Stimulated activated memory B cell treated with anti-CD40 and anti-IgM and Interleukin-4, amounts not matched to agents 10 μg/mL and 1 μg/mL and 100 μg/mL, for 72 hours (primary cell): ENCODE results near the gene SLC34A3.

Source experiments
- ATAC-seq: fragments of 150-1000 bp; cut with Tn5 transposase; 2 replicates; pipeline ENCODE4 v1.10.0; 2021
- H3K27ac Mint-ChIP-seq: one replicate; pipeline ENCODE4 v1.8.0; 2022; ENCODE audit warnings: mild to moderate bottlenecking, mixed read lengths
- H3K27me3 Mint-ChIP-seq: one replicate; pipeline ENCODE4 v1.8.0; 2022; ENCODE audit warnings: mixed read lengths
- H3K36me3 Mint-ChIP-seq: one replicate; pipeline ENCODE4 v1.8.0; 2022; ENCODE audit warnings: mixed read lengths
- H3K4me1 Mint-ChIP-seq: one replicate; pipeline ENCODE4 v1.8.0; 2022; ENCODE audit warnings: mixed read lengths
- H3K4me3 Mint-ChIP-seq: one replicate; pipeline ENCODE4 v1.8.0; 2022; ENCODE audit warnings: mild to moderate bottlenecking, moderate library complexity, mixed read lengths
- H3K9me3 Mint-ChIP-seq: one replicate; pipeline ENCODE4 v1.8.0; 2022; ENCODE audit warnings: mixed read lengths

Gene SLC34A3

GRCh38 chr9:137220317-137221094 is 10.2 kb upstream of the SLC34A3 start:
- Mint-ChIP-seq H3K27me3 (no peaks in the 10 kb centered on the region), H3K27ac (no peak overlapping the region), H3K9me3 (no peaks in the 10 kb centered on the region), H3K4me3 (peak overlapping the region; percentile 55), H3K36me3 (peaks cover 13% of the 10 kb centered on the region), H3K4me1 (peaks cover 13% of the 10 kb centered on the region)
- ATAC-seq: no peak

- Mint-ChIP-seq H3K4me3 (peak overlapping the region; percentile 55), H3K27ac (no peak overlapping the region), H3K9me3 (no peaks in the 10 kb centered on the region), H3K36me3 (peaks cover 10% of the 10 kb centered on the region), H3K27me3 (no peaks in the 10 kb centered on the region), H3K4me1 (peaks cover 13% of the 10 kb centered on the region)
- no peak for ATAC-seq
Observed at GRCh38 chr9:137221095-137221505, 9.6 kb upstream of the SLC34A3 start.

- no peaks in the 10 kb centered on the region for H3K27me3 Mint-ChIP-seq
- H3K4me3 Mint-ChIP-seq: no peak overlapping the region
- H3K36me3 Mint-ChIP-seq: peaks cover 7% of the 10 kb centered on the region
- no peak overlapping the region for H3K27ac Mint-ChIP-seq
- ATAC-seq: no peak
- H3K9me3 Mint-ChIP-seq: no peaks in the 10 kb centered on the region
- peaks cover 13% of the 10 kb centered on the region for H3K4me1 Mint-ChIP-seq
Observed at GRCh38 chr9:137221506-137222111, 9.1 kb upstream of the SLC34A3 start.

GRCh38 chr9:137222190-137223077 is 8.3 kb upstream of the SLC34A3 start, which contains the start of gene RNF208:
Gene RNF208 (minus strand): TSS chr9:137222240. CDS start chr9:137221212, 1,028 bp downstream.
- peak within 1 kb of the TSS; percentile 83 for H3K4me3 Mint-ChIP-seq
- peaks cover 3% of the 10 kb centered on the region for H3K27me3 Mint-ChIP-seq
- peaks cover 15% of the 10 kb centered on the region for H3K4me1 Mint-ChIP-seq
- ATAC-seq: peak; percentile 1
- no peaks in the 10 kb centered on the region for H3K9me3 Mint-ChIP-seq
- peak within 1 kb of the TSS; percentile 69 for H3K27ac Mint-ChIP-seq
- no peaks in the 10 kb centered on the region for H3K36me3 Mint-ChIP-seq

- ATAC-seq: peak; percentile 88
- no peaks in the 10 kb centered on the region for H3K9me3 Mint-ChIP-seq
- peak overlapping the region; percentile 69 for H3K27ac Mint-ChIP-seq
- peaks cover 9% of the 10 kb centered on the region for H3K27me3 Mint-ChIP-seq
- H3K4me1 Mint-ChIP-seq: peaks cover 20% of the 10 kb centered on the region
- peak overlapping the region; percentile 83 for H3K4me3 Mint-ChIP-seq
- H3K36me3 Mint-ChIP-seq: no peaks in the 10 kb centered on the region
Observed at GRCh38 chr9:137223078-137223970, 7.4 kb upstream of the SLC34A3 start.

GRCh38 chr9:137224830-137225694 is 5.6 kb upstream of the SLC34A3 start, which contains the start of gene CYSRT1:
Gene CYSRT1 (plus strand): TSS chr9:137225174. CDS start chr9:137225622, 448 bp downstream.
- peak within 1 kb of the TSS; percentile 69 for H3K27ac Mint-ChIP-seq
- peaks cover 9% of the 10 kb centered on the region for H3K27me3 Mint-ChIP-seq
- ATAC-seq: no peak

GRCh38 chr9:137225699-137226331 is 4.9 kb upstream of the SLC34A3 start:
- Mint-ChIP-seq H3K4me1 (peaks cover 20% of the 10 kb centered on the region), H3K27ac (peak overlapping the region; percentile 14), H3K9me3 (no peaks in the 10 kb centered on the region), H3K36me3 (no peaks in the 10 kb centered on the region), H3K27me3 (peaks cover 17% of the 10 kb centered on the region), H3K4me3 (no peak overlapping the region)
- no peak for ATAC-seq

More at GRCh38 chr9:137224830-137225694, 5.6 kb upstream of the SLC34A3 start, which contains the start of gene CYSRT1:
- H3K36me3 Mint-ChIP-seq: no peaks in the 10 kb centered on the region
- peak within 1 kb of the TSS; percentile 83 for H3K4me3 Mint-ChIP-seq
- peaks cover 20% of the 10 kb centered on the region for H3K4me1 Mint-ChIP-seq
- no peaks in the 10 kb centered on the region for H3K9me3 Mint-ChIP-seq

- H3K36me3 Mint-ChIP-seq: no peaks in the 10 kb centered on the region
- peaks cover 24% of the 10 kb centered on the region for H3K27me3 Mint-ChIP-seq
- peaks cover 20% of the 10 kb centered on the region for H3K4me1 Mint-ChIP-seq
- no peak for ATAC-seq
- H3K4me3 Mint-ChIP-seq: no peak overlapping the region
- H3K27ac Mint-ChIP-seq: no peak overlapping the region
- no peaks in the 10 kb centered on the region for H3K9me3 Mint-ChIP-seq
Observed at GRCh38 chr9:137226338-137227053, 4.2 kb upstream of the SLC34A3 start.

- H3K4me1 Mint-ChIP-seq: peaks cover 20% of the 10 kb centered on the region
- peaks cover 31% of the 10 kb centered on the region for H3K27me3 Mint-ChIP-seq
- no peaks in the 10 kb centered on the region for H3K36me3 Mint-ChIP-seq
- H3K27ac Mint-ChIP-seq: peak within 1 kb of the TSS; percentile 58
- no peaks in the 10 kb centered on the region for H3K9me3 Mint-ChIP-seq
- no peak within 1 kb of the TSS for H3K4me3 Mint-ChIP-seq
- ATAC-seq: peak; percentile 60
Observed at GRCh38 chr9:137227054-137227852, 3.4 kb upstream of the SLC34A3 start, which contains the start of gene RNF224. Gene RNF224 (plus strand): TSS chr9:137227502. CDS start chr9:137228336, 834 bp downstream.

- no peak overlapping the region for H3K4me3 Mint-ChIP-seq
- H3K9me3 Mint-ChIP-seq: no peaks in the 10 kb centered on the region
- peaks cover 16% of the 10 kb centered on the region for H3K4me1 Mint-ChIP-seq
- H3K36me3 Mint-ChIP-seq: no peaks in the 10 kb centered on the region
- no peak for ATAC-seq
- H3K27ac Mint-ChIP-seq: peak overlapping the region; percentile 58
- H3K27me3 Mint-ChIP-seq: peaks cover 35% of the 10 kb centered on the region
Observed at GRCh38 chr9:137227853-137228505, 2.7 kb upstream of the SLC34A3 start.

GRCh38 chr9:137228506-137228967 is 2.2 kb upstream of the SLC34A3 start:
- Mint-ChIP-seq H3K9me3 (no peaks in the 10 kb centered on the region), H3K36me3 (no peaks in the 10 kb centered on the region), H3K4me3 (no peak overlapping the region), H3K4me1 (peaks cover 13% of the 10 kb centered on the region), H3K27me3 (peaks cover 35% of the 10 kb centered on the region), H3K27ac (no peak overlapping the region)
- no peak for ATAC-seq
